ENCODE data around the gene SLC12A8. TPM values are rescaled to one million over a fixed set of nuclear protein-coding genes. Genes with fewer than 3 reads are reported as not detected.

SLC12A8 gene
- polyA plus RNA-seq, 5 donors = 1.3 to 1.7 (median 1.5) TPM

- DNase-seq = no peak
Observed at GRCh38 chr3:125156456-125156855, 56.1 kb downstream of the SLC12A8 start.

- no peak for DNase-seq
Observed at GRCh38 chr3:125154800-125155269, 57.7 kb downstream of the SLC12A8 start.

GRCh38 chr3:125154110-125154509 is 58.4 kb downstream of the SLC12A8 start:
- no peak for DNase-seq

- no peak for DNase-seq
Observed at GRCh38 chr3:125152951-125153350, 59.6 kb downstream of the SLC12A8 start.

GRCh38 chr3:125151916-125152315 is 60.6 kb downstream of the SLC12A8 start:
- DNase-seq = no peak

GRCh38 chr3:125151442-125151817 is 61.1 kb downstream of the SLC12A8 start:
- DNase-seq = no peak

- no peak for DNase-seq
Observed at GRCh38 chr3:125150525-125151441, 61.8 kb downstream of the SLC12A8 start.

- no peak for DNase-seq
Observed at GRCh38 chr3:125149462-125149861, 63.1 kb downstream of the SLC12A8 start.

GRCh38 chr3:125148836-125149235 is 63.7 kb downstream of the SLC12A8 start:
- DNase-seq = no peak

- DNase-seq = no peak
Observed at GRCh38 chr3:125148016-125148812, 64.3 kb downstream of the SLC12A8 start.

- DNase-seq = no peak
Observed at GRCh38 chr3:125147491-125147820, 65.1 kb downstream of the SLC12A8 start.

GRCh38 chr3:125146626-125147490 is 65.7 kb downstream of the SLC12A8 start:
- no peak for DNase-seq

- no peak for DNase-seq
Observed at GRCh38 chr3:125145751-125146475, 66.6 kb downstream of the SLC12A8 start.

GRCh38 chr3:125144653-125145314 is 67.8 kb downstream of the SLC12A8 start:
- DNase-seq = no peak

GRCh38 chr3:125143982-125144652 is 68.4 kb downstream of the SLC12A8 start:
- no peak for DNase-seq

GRCh38 chr3:125143538-125143937 is 69.0 kb downstream of the SLC12A8 start:
- DNase-seq = no peak

- DNase-seq = no peak
Observed at GRCh38 chr3:125142940-125143339, 69.6 kb downstream of the SLC12A8 start.

- no peak for DNase-seq
Observed at GRCh38 chr3:125142420-125142778, 70.1 kb downstream of the SLC12A8 start.

GRCh38 chr3:125141596-125142419 is 70.7 kb downstream of the SLC12A8 start:
- peak in 1 of 2 donors; percentile 56 for DNase-seq

Data from right lung (tissue), 5 donors.